HepG2 (cell line): ENCODE data around the gene LZTR1. TPM values are rescaled to one million over a fixed set of nuclear protein-coding genes. Genes with fewer than 3 reads are reported as not detected.

Experiments used
- KAT8 ChIP-seq: IDR thresholded peaks from 2 replicates; pipeline ENCODE4 v1.6.1; 2016; ENCODE audit warnings: missing genetic modification reagents, missing compliant biosample characterization
- KDM2A ChIP-seq: sonication (generic); formaldehyde crosslinking; IDR thresholded peaks from 2 replicates; pipeline ENCODE4 v1.4.0; 2020; ENCODE audit warnings: low read depth, missing genetic modification reagents, borderline replicate concordance
- SMARCC2 ChIP-seq: fragments of 450-650 bp; IDR thresholded peaks from 2 replicates; pipeline ENCODE4 v1.6.1; 2017; ENCODE audit warnings: antibody characterized with exemption, mild to moderate bottlenecking
- SNAI1 ChIP-seq: sonication (generic); formaldehyde crosslinking; IDR thresholded peaks from 2 replicates; pipeline ENCODE4 v1.5.0; 2020; ENCODE audit warnings: mild to moderate bottlenecking, missing genetic modification reagents, borderline replicate concordance
- TARDBP ChIP-seq: sonication (generic); formaldehyde crosslinking; IDR thresholded peaks from 2 replicates; pipeline ENCODE4 v1.8.0; 2022; ENCODE audit warnings: mild to moderate bottlenecking, missing genetic modification reagents
- ZNF672 ChIP-seq: sonication (generic); formaldehyde crosslinking; IDR thresholded peaks from 2 replicates; pipeline ENCODE4 v1.8.1; 2022; ENCODE audit warnings: missing genetic modification reagents
- polyA plus RNA-seq, 8 experiments: library from polyadenylated mRNA; depleted of rRNA in 3 of 8; stranded (reverse) in 7 of 8; unstranded in 1 of 8; fragments of >200 nt; fragmentation: Illumina TruSeq in 4 of 8; extraction: Trizol in 4 of 8; gene quantifications; 2 replicates each; pipeline versions ENCODE4 v1.2.1 to v1.2.3, GENCODE V29; 2011 to 2016; ENCODE audit warnings: low read depth in 4 of 8, missing spikeins in 1 of 8, mixed read lengths in 1 of 8; ENCODE audit not compliant: insufficient read depth in 1 of 8
- total RNA-seq, 5 experiments: library from RNA; depleted of rRNA; stranded (reverse); fragments of >200 nt; fragmentation: Illumina TruSeq; extraction: Trizol; gene quantifications; 2 replicates each; pipeline ENCODE4 v1.2.3, GENCODE V29; 2016; ENCODE audit warnings: low read depth in 1 of 5
- TF ChIP-seq, protein P1 (sequence below): sonication (generic); formaldehyde crosslinking; IDR thresholded peaks from 2 replicates; pipeline ENCODE4 v1.5.0; 2020; ENCODE audit warnings: missing genetic modification reagents
- TF ChIP-seq, protein P2 (sequence below), 2 experiments: sonication (generic) in 1 of 2; formaldehyde crosslinking in 1 of 2; IDR thresholded peaks; 2 replicates each; pipeline versions ENCODE4 v1.5.1 to v1.6.1; 2011 to 2020; ENCODE audit warnings: borderline replicate concordance in 1 of 2, low read depth in 1 of 2, low read length in 1 of 2, mild to moderate bottlenecking in 1 of 2, missing genetic modification reagents in 1 of 2, moderate library complexity in 1 of 2
- TF ChIP-seq, protein P3 (sequence below): sonication (generic); formaldehyde crosslinking; IDR thresholded peaks from 2 replicates; pipeline ENCODE4 v1.4.0; 2020; ENCODE audit warnings: missing genetic modification reagents
- TF ChIP-seq, protein P4 (sequence below): sonication (generic); formaldehyde crosslinking; IDR thresholded peaks from 2 replicates; pipeline ENCODE4 v1.4.0; 2020; ENCODE audit warnings: missing genetic modification reagents
- TF ChIP-seq, protein P5 (sequence below): sonication (generic); formaldehyde crosslinking; IDR thresholded peaks from 2 replicates; pipeline ENCODE4 v1.4.0; 2020; ENCODE audit warnings: missing genetic modification reagents
- TF ChIP-seq, protein P6 (sequence below): sonication (generic); formaldehyde crosslinking; IDR thresholded peaks from 2 replicates; pipeline ENCODE4 v1.4.0; 2020; ENCODE audit warnings: missing genetic modification reagents
- TF ChIP-seq, protein P7 (sequence below), 2 experiments: sonication (generic) in 1 of 2; formaldehyde crosslinking in 1 of 2; IDR thresholded peaks; 2 replicates each; pipeline versions ENCODE4 v1.4.0 to v1.6.1; 2016 to 2020; ENCODE audit warnings: borderline replicate concordance in 1 of 2, low read depth in 1 of 2, mild to moderate bottlenecking in 1 of 2, missing genetic modification reagents in 1 of 2

The LZTR1 gene
- total and polyA plus RNA-seq, 2 of the 13 experiments (the other 11 are each of a cell fraction or from before 2014, with no cell fraction given): 21.8 to 22.4 TPM

DNA sequence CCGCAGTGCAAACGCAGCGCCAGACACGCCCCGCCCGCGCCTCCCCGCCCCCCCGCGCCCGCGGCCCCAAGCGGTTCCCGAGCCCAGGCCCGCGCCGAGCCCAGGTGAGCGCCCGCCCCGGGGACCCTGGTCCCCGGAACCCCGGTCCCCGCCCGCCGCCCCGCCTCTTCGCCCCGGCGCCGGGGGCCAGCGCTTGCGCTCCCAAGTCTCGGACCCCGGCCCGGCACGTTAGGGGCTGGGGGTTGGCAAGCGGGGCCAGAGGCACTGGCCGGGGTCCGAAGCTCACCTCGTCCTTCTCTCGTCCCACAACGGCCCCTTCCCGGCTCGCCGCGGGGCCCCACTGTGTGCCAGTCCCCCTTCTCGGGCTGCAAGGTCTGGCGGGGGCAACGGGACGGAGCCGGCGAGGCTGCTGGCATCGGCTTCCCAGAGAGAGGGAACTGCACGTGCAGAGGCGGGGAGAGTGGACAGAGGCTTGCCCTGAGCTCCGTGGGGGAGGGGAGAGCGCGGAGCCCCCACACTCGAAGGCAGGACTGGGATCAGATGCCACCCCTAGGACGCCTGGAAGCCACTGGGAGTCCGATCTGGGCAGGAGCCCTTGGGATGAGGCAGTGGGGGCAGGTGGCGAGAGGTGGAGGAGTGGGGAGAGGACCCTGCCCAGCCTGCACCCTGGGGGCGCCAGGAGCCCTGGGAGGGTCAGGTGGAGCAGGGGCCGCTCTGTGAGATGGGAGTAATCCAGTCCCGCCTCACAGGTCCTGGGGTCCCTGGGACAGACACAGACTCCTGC lies 16.8 kb upstream of the LZTR1 start (continued):
- TF ChIP-seq, protein P1, sequence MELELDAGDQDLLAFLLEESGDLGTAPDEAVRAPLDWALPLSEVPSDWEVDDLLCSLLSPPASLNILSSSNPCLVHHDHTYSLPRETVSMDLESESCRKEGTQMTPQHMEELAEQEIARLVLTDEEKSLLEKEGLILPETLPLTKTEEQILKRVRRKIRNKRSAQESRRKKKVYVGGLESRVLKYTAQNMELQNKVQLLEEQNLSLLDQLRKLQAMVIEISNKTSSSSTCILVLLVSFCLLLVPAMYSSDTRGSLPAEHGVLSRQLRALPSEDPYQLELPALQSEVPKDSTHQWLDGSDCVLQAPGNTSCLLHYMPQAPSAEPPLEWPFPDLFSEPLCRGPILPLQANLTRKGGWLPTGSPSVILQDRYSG (CRISPR knock-in tag): no peak
- 0 out of 2 replicates have a peak, but pooled peaks have one; percentile 30 for TF ChIP-seq KAT8
- no peak for TF ChIP-seq SNAI1 (CRISPR knock-in tag)
- TF ChIP-seq SMARCC2: no peak
- TF ChIP-seq, protein P2, sequence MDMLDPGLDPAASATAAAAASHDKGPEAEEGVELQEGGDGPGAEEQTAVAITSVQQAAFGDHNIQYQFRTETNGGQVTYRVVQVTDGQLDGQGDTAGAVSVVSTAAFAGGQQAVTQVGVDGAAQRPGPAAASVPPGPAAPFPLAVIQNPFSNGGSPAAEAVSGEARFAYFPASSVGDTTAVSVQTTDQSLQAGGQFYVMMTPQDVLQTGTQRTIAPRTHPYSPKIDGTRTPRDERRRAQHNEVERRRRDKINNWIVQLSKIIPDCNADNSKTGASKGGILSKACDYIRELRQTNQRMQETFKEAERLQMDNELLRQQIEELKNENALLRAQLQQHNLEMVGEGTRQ (IDR thresholded peaks at IDR 0.05; ENCODE audit: low read depth, low read length): no peak
- TF ChIP-seq, protein P2 (CRISPR knock-in tag; IDR thresholded peaks at IDR 0.05; ENCODE audit: borderline replicate concordance): no peak
- TF ChIP-seq, protein P3, sequence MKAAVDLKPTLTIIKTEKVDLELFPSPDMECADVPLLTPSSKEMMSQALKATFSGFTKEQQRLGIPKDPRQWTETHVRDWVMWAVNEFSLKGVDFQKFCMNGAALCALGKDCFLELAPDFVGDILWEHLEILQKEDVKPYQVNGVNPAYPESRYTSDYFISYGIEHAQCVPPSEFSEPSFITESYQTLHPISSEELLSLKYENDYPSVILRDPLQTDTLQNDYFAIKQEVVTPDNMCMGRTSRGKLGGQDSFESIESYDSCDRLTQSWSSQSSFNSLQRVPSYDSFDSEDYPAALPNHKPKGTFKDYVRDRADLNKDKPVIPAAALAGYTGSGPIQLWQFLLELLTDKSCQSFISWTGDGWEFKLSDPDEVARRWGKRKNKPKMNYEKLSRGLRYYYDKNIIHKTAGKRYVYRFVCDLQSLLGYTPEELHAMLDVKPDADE: no peak
- peak; percentile 43; the same call in 1 of the 2 replicates for TF ChIP-seq KDM2A
- TF ChIP-seq, protein P4, sequence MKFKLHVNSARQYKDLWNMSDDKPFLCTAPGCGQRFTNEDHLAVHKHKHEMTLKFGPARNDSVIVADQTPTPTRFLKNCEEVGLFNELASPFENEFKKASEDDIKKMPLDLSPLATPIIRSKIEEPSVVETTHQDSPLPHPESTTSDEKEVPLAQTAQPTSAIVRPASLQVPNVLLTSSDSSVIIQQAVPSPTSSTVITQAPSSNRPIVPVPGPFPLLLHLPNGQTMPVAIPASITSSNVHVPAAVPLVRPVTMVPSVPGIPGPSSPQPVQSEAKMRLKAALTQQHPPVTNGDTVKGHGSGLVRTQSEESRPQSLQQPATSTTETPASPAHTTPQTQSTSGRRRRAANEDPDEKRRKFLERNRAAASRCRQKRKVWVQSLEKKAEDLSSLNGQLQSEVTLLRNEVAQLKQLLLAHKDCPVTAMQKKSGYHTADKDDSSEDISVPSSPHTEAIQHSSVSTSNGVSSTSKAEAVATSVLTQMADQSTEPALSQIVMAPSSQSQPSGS (CRISPR knock-in tag): no peak
- TF ChIP-seq ZNF672 (CRISPR knock-in tag): no peak
- TF ChIP-seq, protein P5, sequence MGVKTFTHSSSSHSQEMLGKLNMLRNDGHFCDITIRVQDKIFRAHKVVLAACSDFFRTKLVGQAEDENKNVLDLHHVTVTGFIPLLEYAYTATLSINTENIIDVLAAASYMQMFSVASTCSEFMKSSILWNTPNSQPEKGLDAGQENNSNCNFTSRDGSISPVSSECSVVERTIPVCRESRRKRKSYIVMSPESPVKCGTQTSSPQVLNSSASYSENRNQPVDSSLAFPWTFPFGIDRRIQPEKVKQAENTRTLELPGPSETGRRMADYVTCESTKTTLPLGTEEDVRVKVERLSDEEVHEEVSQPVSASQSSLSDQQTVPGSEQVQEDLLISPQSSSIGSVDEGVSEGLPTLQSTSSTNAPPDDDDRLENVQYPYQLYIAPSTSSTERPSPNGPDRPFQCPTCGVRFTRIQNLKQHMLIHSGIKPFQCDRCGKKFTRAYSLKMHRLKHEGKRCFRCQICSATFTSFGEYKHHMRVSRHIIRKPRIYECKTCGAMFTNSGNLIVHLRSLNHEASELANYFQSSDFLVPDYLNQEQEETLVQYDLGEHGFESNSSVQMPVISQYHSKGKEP (CRISPR knock-in tag): no peak
- TF ChIP-seq, protein P6, sequence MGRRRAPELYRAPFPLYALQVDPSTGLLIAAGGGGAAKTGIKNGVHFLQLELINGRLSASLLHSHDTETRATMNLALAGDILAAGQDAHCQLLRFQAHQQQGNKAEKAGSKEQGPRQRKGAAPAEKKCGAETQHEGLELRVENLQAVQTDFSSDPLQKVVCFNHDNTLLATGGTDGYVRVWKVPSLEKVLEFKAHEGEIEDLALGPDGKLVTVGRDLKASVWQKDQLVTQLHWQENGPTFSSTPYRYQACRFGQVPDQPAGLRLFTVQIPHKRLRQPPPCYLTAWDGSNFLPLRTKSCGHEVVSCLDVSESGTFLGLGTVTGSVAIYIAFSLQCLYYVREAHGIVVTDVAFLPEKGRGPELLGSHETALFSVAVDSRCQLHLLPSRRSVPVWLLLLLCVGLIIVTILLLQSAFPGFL (CRISPR knock-in tag): no peak
- TF ChIP-seq TARDBP (CRISPR knock-in tag): peak; percentile 54; the same call in 1 of the 2 replicates
- TF ChIP-seq, protein P7, sequence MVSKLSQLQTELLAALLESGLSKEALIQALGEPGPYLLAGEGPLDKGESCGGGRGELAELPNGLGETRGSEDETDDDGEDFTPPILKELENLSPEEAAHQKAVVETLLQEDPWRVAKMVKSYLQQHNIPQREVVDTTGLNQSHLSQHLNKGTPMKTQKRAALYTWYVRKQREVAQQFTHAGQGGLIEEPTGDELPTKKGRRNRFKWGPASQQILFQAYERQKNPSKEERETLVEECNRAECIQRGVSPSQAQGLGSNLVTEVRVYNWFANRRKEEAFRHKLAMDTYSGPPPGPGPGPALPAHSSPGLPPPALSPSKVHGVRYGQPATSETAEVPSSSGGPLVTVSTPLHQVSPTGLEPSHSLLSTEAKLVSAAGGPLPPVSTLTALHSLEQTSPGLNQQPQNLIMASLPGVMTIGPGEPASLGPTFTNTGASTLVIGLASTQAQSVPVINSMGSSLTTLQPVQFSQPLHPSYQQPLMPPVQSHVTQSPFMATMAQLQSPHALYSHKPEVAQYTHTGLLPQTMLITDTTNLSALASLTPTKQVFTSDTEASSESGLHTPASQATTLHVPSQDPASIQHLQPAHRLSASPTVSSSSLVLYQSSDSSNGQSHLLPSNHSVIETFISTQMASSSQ (IDR thresholded peaks at IDR 0.05; ENCODE audit: low read depth): no peak
- TF ChIP-seq, protein P7 (CRISPR knock-in tag; IDR thresholded peaks at IDR 0.05; ENCODE audit: borderline replicate concordance): no peak
